Panc1 (cell line): ENCODE measurements around the gene TMEM217. TPM values are rescaled to one million over a fixed set of nuclear protein-coding genes. Genes with fewer than 3 reads are reported as not detected.

Experiments used
- ATAC-seq: fragments of 200-7000 bp; cut with Tn5 transposase; 2 replicates; pipeline ENCODE4 v1.9.1; 2020; ENCODE audit warnings: mild to moderate bottlenecking, moderate library complexity
- BruUV-seq: library from RNA; stranded (reverse); fragments of 400-500 nt; replicated peaks from 2 replicates; lab custom pipeline; 2021; lab: Mats Ljungman, UMichigan
- CTCF ChIA-PET: fragments of 300-600 bp; sonication (Branson Sonifier 250); formaldehyde crosslinking; loops from one replicate; lab custom pipeline; 2022; ENCODE audit warnings: antibody characterized with exemption; lab: Charles Lee
- POLR2A ChIA-PET: fragments of 300-600 bp; sonication (Branson Sonifier 250); formaldehyde crosslinking; loops from one replicate; lab custom pipeline; 2022; ENCODE audit warnings: antibody characterized with exemption; lab: Charles Lee
- DNase-seq: peaks from one replicate; pipeline ENCODE4 v3.0.0-alpha.2; 2010; ENCODE audit warnings: low read depth, low spot score
- H3K27ac ChIP-seq: 2 replicates; pipeline ENCODE4 v1.5.1; 2011; ENCODE audit warnings: mild to moderate bottlenecking, low read length, inconsistent platforms
- H3K27me3 ChIP-seq: fragments of 200-500 bp; sonication (Bioruptor generic); 2 replicates; pipeline ENCODE4 v1.6.0; 2014; ENCODE audit warnings: low read length, inconsistent platforms; ENCODE audit not compliant: control insufficient read depth, insufficient read depth
- H3K36me3 ChIP-seq: fragments of 200-500 bp; sonication (Bioruptor generic); 2 replicates; pipeline ENCODE4 v1.5.1; 2014; ENCODE audit warnings: inconsistent platforms, mild to moderate bottlenecking, low read length, moderate library complexity; ENCODE audit not compliant: control insufficient read depth, insufficient read depth
- H3K4me1 ChIP-seq: 2 replicates; pipeline ENCODE4 v1.5.1; 2011; ENCODE audit warnings: inconsistent platforms, mild to moderate bottlenecking, low read length, moderate library complexity; ENCODE audit not compliant: control insufficient read depth, insufficient read depth
- H3K4me3 ChIP-seq, 2 experiments: 2 replicates each; pipeline ENCODE4 v1.5.1; 2011 to 2012; ENCODE audit warnings: low read depth in 2 of 2, low read length in 2 of 2, mild to moderate bottlenecking in 2 of 2, inconsistent platforms in 1 of 2, moderate library complexity in 1 of 2
- H3K9me3 ChIP-seq: fragments of 200-500 bp; sonication (Bioruptor generic); 2 replicates; pipeline ENCODE4 v1.5.1; 2014; ENCODE audit warnings: low read depth, mild to moderate bottlenecking, inconsistent platforms, low read length, moderate library complexity; ENCODE audit not compliant: control insufficient read depth, insufficient read depth
- POLR2AphosphoS5 ChIP-seq: IDR thresholded peaks from 2 replicates; pipeline ENCODE4 v1.6.1; 2012; ENCODE audit warnings: mild to moderate bottlenecking, low read depth, low read length, moderate library complexity
- SIN3A ChIP-seq: IDR thresholded peaks from 2 replicates; pipeline ENCODE4 v1.6.1; 2012; ENCODE audit warnings: low read depth, mild to moderate bottlenecking, low read length, moderate library complexity, borderline replicate concordance; ENCODE audit not compliant: insufficient read depth
- TCF7L2 ChIP-seq: IDR thresholded peaks from 2 replicates; pipeline ENCODE4 v1.6.1; 2011; ENCODE audit warnings: mild to moderate bottlenecking, low read depth, low read length, inconsistent platforms
- in situ Hi-C: cut with HindIII; loops from 2 replicates; pipeline ENCODE4 v1.10.0; 2016; ENCODE audit warnings: low sequenced_read_pairs, low pct_unique_long_range_greater_than_20kb
- intact Hi-C: fragments of 100-400 bp; cut with micrococcal nuclease; formaldehyde crosslinking; loops from one replicate; pipeline ENCODE4 v1.10.0; 2022; ENCODE audit not compliant: unreplicated experiment
- total RNA-seq: library from RNA; stranded (reverse); gene quantifications from one replicate; pipeline ENCODE4 v1.2.1, GENCODE V29; 2021; ENCODE audit not compliant: unreplicated experiment
- TF ChIP-seq, protein P1 (sequence below), 2 experiments: IDR thresholded peaks; 2 replicates each; pipeline ENCODE4 v1.6.1; 2011 to 2012; ENCODE audit warnings: low read depth in 2 of 2, control low read depth in 1 of 2, low read length in 1 of 2, mild to moderate bottlenecking in 1 of 2, moderate library complexity in 1 of 2; ENCODE audit not compliant: insufficient read depth in 1 of 2
- TF ChIP-seq, protein P2 (sequence below): fragments of 450-650 bp; IDR thresholded peaks from 2 replicates; pipeline ENCODE4 v1.5.1; 2017; ENCODE audit warnings: mild to moderate bottlenecking

TMEM217 gene
- total RNA-seq, 1 experiment from 2014 or later = 4.0 TPM

DNA sequence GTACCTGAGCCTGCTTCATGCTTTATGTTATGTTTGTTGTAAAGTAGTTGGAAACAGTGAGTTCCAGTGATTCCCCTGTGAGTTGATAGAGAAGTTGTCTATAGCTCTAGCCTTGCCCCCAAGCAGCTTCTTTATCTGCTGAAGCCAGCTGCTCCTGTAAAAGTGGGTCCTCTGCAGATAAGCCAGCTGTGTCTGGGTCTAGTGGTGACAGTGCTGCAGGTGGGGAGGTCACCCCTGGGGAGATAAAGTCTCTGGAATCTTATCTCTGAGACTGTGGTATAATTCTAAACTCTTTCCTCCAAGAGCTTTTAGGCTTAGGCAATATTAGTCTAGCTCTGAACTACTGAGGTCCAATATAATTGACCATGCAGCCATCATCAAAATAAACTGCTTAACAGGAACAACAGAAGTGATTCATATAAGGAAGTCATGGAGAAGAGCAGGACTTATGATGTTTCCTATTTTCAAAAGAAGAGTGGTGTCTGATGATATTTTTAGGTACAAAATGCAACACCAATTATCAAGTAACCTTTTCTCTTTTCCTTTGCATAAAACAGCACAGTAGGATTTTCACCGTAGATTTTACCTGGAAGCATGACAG, 44.2 kb upstream of the TMEM217 start:
- in situ Hi-C loops (no loop called here), intact Hi-C loops (no loop called here)
- Histone ChIP-seq H3K27me3 (no peaks in the 10 kb centered on the region), H3K9me3 (no peaks in the 10 kb centered on the region), H3K36me3 (no peaks in the 10 kb centered on the region; the same call in 1 of the 2 replicates), H3K4me1 (no peaks in the 10 kb centered on the region), H3K27ac (no peak overlapping the region), H3K4me3 (no peak overlapping the region)
- ATAC-seq (no peak), DNase-seq (no peak)
- no TSS peak for BruUV-seq
- POLR2A ChIA-PET = no interaction called here
- CTCF ChIA-PET = no interaction called here
- no peak for TF ChIP-seq SIN3A
- TF ChIP-seq, protein P1, sequence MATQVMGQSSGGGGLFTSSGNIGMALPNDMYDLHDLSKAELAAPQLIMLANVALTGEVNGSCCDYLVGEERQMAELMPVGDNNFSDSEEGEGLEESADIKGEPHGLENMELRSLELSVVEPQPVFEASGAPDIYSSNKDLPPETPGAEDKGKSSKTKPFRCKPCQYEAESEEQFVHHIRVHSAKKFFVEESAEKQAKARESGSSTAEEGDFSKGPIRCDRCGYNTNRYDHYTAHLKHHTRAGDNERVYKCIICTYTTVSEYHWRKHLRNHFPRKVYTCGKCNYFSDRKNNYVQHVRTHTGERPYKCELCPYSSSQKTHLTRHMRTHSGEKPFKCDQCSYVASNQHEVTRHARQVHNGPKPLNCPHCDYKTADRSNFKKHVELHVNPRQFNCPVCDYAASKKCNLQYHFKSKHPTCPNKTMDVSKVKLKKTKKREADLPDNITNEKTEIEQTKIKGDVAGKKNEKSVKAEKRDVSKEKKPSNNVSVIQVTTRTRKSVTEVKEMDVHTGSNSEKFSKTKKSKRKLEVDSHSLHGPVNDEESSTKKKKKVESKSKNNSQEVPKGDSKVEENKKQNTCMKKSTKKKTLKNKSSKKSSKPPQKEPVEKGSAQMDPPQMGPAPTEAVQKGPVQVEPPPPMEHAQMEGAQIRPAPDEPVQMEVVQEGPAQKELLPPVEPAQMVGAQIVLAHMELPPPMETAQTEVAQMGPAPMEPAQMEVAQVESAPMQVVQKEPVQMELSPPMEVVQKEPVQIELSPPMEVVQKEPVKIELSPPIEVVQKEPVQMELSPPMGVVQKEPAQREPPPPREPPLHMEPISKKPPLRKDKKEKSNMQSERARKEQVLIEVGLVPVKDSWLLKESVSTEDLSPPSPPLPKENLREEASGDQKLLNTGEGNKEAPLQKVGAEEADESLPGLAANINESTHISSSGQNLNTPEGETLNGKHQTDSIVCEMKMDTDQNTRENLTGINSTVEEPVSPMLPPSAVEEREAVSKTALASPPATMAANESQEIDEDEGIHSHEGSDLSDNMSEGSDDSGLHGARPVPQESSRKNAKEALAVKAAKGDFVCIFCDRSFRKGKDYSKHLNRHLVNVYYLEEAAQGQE (IDR thresholded peaks at IDR 0.05; ENCODE audit: insufficient read depth in 1 of 2, low read depth in 2 of 2, low read length in 1 of 2) = no peak
- TF ChIP-seq, protein P2, sequence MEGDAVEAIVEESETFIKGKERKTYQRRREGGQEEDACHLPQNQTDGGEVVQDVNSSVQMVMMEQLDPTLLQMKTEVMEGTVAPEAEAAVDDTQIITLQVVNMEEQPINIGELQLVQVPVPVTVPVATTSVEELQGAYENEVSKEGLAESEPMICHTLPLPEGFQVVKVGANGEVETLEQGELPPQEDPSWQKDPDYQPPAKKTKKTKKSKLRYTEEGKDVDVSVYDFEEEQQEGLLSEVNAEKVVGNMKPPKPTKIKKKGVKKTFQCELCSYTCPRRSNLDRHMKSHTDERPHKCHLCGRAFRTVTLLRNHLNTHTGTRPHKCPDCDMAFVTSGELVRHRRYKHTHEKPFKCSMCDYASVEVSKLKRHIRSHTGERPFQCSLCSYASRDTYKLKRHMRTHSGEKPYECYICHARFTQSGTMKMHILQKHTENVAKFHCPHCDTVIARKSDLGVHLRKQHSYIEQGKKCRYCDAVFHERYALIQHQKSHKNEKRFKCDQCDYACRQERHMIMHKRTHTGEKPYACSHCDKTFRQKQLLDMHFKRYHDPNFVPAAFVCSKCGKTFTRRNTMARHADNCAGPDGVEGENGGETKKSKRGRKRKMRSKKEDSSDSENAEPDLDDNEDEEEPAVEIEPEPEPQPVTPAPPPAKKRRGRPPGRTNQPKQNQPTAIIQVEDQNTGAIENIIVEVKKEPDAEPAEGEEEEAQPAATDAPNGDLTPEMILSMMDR = no peak
- TF ChIP-seq POLR2AphosphoS5 = no peak
- no peak for TF ChIP-seq TCF7L2

DNA sequence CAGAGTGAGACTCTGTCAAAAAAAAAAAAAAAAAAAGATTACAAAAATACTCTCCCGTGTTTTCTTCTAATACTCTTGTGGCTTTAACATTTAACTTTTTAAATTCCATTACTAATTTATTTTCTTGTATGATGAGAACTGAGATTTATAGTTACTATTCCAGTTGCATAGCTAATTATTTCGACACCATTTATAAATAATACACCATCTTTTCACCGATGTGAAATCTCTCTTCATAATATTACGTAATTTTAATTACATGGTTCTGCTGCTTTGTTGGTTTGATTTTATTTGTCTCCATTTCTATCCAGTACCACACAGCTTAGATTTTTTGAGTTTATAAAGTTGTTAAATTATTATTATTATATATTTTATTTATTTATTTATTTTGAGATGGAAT, 42.0 kb upstream of the TMEM217 start:
- Histone ChIP-seq H3K27me3 (no peaks in the 10 kb centered on the region), H3K4me1 (no peaks in the 10 kb centered on the region), H3K36me3 (no peaks in the 10 kb centered on the region; the same call in 1 of the 2 replicates), H3K27ac (no peak overlapping the region), H3K4me3 (no peak overlapping the region), H3K9me3 (no peaks in the 10 kb centered on the region)
- DNase-seq (no peak), ATAC-seq (no peak)
- CTCF ChIA-PET = interaction anchor here (0.6 to 0.7 kb wide), 2 partner anchors 57 to 536 kb away, joined by 4 to 7 read pairs; no protein-coding TSS in a partner anchor
- TF ChIP-seq, protein P1 (IDR thresholded peaks at IDR 0.05; ENCODE audit: insufficient read depth in 1 of 2, low read depth in 2 of 2, low read length in 1 of 2) = no peak
- TF ChIP-seq TCF7L2 (no peak), POLR2AphosphoS5 (no peak), SIN3A (no peak)
- TF ChIP-seq, protein P2 = no peak
- POLR2A ChIA-PET = no interaction called here
- in situ Hi-C loops (no loop called here), intact Hi-C loops (no loop called here)
- BruUV-seq = no TSS peak
